Type B pancreatic cell (in vitro differentiated cells): ENCODE data around the gene KLF8. TPM values are rescaled to one million over a fixed set of nuclear protein-coding genes. Genes with fewer than 3 reads are reported as not detected.

Source experiments
- DNase-seq: peaks from one replicate; pipeline ENCODE4 v3.0.0; 2021; ENCODE audit warnings: mixed read lengths; ENCODE audit not compliant: unreplicated experiment; ENCODE audit errors: extremely low spot score
- H3K27ac Mint-ChIP-seq: 2 replicates; pipeline ENCODE4 v1.8.0; 2021; ENCODE audit warnings: mild to moderate bottlenecking, mixed read lengths
- H3K27me3 Mint-ChIP-seq: 2 replicates; pipeline ENCODE4 v1.8.0; 2021; ENCODE audit warnings: mixed read lengths
- H3K36me3 Mint-ChIP-seq: 2 replicates; pipeline ENCODE4 v1.8.0; 2021; ENCODE audit warnings: mixed read lengths
- H3K4me1 Mint-ChIP-seq: one replicate; pipeline ENCODE4 v1.8.0; 2021; ENCODE audit warnings: mixed read lengths; ENCODE audit not compliant: unreplicated experiment
- H3K4me3 Mint-ChIP-seq: 2 replicates; pipeline ENCODE4 v1.8.0; 2021; ENCODE audit warnings: mild to moderate bottlenecking, mixed read lengths
- H3K9me3 Mint-ChIP-seq: 2 replicates; pipeline ENCODE4 v1.8.0; 2021; ENCODE audit warnings: mixed read lengths
- total RNA-seq: library from RNA; stranded (reverse); gene quantifications from 2 replicates; pipeline ENCODE4 v1.2.1, GENCODE V29; 2021; ENCODE audit warnings: low replicate concordance
- TF ChIP-seq, protein P1 (sequence below): fragments of 200-600 bp; sonication (generic); conservative IDR thresholded peaks from 2 replicates; pipeline ENCODE4 v1.5.0; 2021; ENCODE audit warnings: antibody characterized with exemption, mild to moderate bottlenecking

KLF8 gene
- total RNA-seq, 1 donor from 2014 or later: 11.7 TPM

GRCh38 chrX:56319165-56319564, 87.0 kb downstream of the KLF8 start:
- TF ChIP-seq, protein P1, sequence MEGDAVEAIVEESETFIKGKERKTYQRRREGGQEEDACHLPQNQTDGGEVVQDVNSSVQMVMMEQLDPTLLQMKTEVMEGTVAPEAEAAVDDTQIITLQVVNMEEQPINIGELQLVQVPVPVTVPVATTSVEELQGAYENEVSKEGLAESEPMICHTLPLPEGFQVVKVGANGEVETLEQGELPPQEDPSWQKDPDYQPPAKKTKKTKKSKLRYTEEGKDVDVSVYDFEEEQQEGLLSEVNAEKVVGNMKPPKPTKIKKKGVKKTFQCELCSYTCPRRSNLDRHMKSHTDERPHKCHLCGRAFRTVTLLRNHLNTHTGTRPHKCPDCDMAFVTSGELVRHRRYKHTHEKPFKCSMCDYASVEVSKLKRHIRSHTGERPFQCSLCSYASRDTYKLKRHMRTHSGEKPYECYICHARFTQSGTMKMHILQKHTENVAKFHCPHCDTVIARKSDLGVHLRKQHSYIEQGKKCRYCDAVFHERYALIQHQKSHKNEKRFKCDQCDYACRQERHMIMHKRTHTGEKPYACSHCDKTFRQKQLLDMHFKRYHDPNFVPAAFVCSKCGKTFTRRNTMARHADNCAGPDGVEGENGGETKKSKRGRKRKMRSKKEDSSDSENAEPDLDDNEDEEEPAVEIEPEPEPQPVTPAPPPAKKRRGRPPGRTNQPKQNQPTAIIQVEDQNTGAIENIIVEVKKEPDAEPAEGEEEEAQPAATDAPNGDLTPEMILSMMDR: no peak
- no peak overlapping the region for H3K27ac Mint-ChIP-seq
- no peaks in the 10 kb centered on the region for H3K27me3 Mint-ChIP-seq
- no peaks in the 10 kb centered on the region for H3K4me1 Mint-ChIP-seq
- H3K36me3 Mint-ChIP-seq: no peaks in the 10 kb centered on the region
- DNase-seq: no peak
- no peak overlapping the region for H3K4me3 Mint-ChIP-seq
- H3K9me3 Mint-ChIP-seq: peaks cover 5% of the 10 kb centered on the region
